ENCODE data around the gene CTBP2. TPM values are rescaled to one million over a fixed set of nuclear protein-coding genes. Genes with fewer than 3 reads are reported as not detected.

The CTBP2 gene
- total RNA-seq, 2 experiments from 2014 or later, result 0.17 TPM; not detected in 1

DNA sequence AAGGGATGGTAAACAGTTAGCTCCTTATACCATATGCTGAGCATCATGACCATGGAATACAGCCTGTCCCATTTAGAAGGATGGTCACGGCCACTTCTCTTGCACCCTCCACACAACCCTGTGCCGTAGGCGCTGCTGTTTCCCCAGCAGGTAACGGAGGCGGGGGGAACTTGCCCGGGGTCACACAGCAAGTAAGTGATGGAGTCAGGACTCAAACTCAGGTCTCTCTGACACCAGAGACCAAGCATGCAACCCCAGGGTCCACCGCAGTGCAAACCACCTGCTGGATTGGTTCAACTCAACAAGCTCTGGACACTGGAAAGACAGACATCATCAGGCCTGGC is 146.9 kb downstream of the CTBP2 start:
- no peaks in the 10 kb centered on the region for H3K36me3 Mint-ChIP-seq (ENCODE audit: low read depth)
- H3K4me1 Mint-ChIP-seq (ENCODE audit: low read depth), result no peaks in the 10 kb centered on the region
- no peaks in the 10 kb centered on the region for H3K9me3 Mint-ChIP-seq
- intact Hi-C loops (cut with DNase I, micrococcal nuclease), result no loop called here
- H3K4me3 Mint-ChIP-seq, result no peak overlapping the region
- TF ChIP-seq CTCF (IDR thresholded peaks at IDR 0.05), result no peak
- Histone ChIP-seq H3K36me3 (ENCODE audit: insufficient read depth, low read length) (no peaks in the 10 kb centered on the region), H3K27me3 (ENCODE audit: control insufficient read depth in 1 of 2, insufficient read depth in 2 of 2, low read length in 2 of 2) (peaks cover 0 to 2% of the 10 kb centered on the region in 2 experiments), H3K9me3 (ENCODE audit: control insufficient read depth in 1 of 2, insufficient read depth in 1 of 2, low read length in 2 of 2) (peaks cover 0 to 7% of the 10 kb centered on the region in 2 experiments), H3K27ac (ENCODE audit: low read depth in 1 of 2, low read length in 2 of 2) (no peak overlapping the region), H3K4me3 (ENCODE audit: low read length) (no peak overlapping the region), H3K4me1 (ENCODE audit: insufficient read depth, low read length) (no peaks in the 10 kb centered on the region)
- CTCF ChIA-PET, result no interaction called here
- POLR2A ChIA-PET, result no interaction called here
- no peak overlapping the region for H3K27ac Mint-ChIP-seq
- DNase-seq (no peak), ATAC-seq (ENCODE audit: poor library complexity) (no peak)
- peaks cover 4% of the 10 kb centered on the region for H3K27me3 Mint-ChIP-seq

- H3K36me3 ChIP-seq (ENCODE audit: insufficient read depth, low read length), result no peaks in the 10 kb centered on the region
- CTCF ChIA-PET, result no interaction called here
- H3K27ac Mint-ChIP-seq, result no peak overlapping the region
- peaks cover 4% of the 10 kb centered on the region for H3K27me3 Mint-ChIP-seq
- H3K9me3 Mint-ChIP-seq, result no peaks in the 10 kb centered on the region
- H3K27me3 ChIP-seq (ENCODE audit: control insufficient read depth in 1 of 2, insufficient read depth in 2 of 2, low read length in 2 of 2), result peaks cover 0 to 2% of the 10 kb centered on the region in 2 experiments
- intact Hi-C loops (cut with DNase I, micrococcal nuclease), result no loop called here
- no peak overlapping the region for H3K27ac ChIP-seq (ENCODE audit: low read depth in 1 of 2, low read length in 2 of 2)
- no peak for TF ChIP-seq CTCF (IDR thresholded peaks at IDR 0.05)
- H3K36me3 Mint-ChIP-seq (ENCODE audit: low read depth), result no peaks in the 10 kb centered on the region
- H3K4me3 ChIP-seq (ENCODE audit: low read length), result no peak overlapping the region
- H3K4me1 Mint-ChIP-seq (ENCODE audit: low read depth), result no peaks in the 10 kb centered on the region
- H3K4me3 Mint-ChIP-seq, result no peak overlapping the region
- DNase-seq (no peak), ATAC-seq (ENCODE audit: poor library complexity) (no peak)
- POLR2A ChIA-PET, result no interaction called here
- H3K4me1 ChIP-seq (ENCODE audit: insufficient read depth, low read length), result no peaks in the 10 kb centered on the region
- peaks cover 0 to 7% of the 10 kb centered on the region in 2 experiments for H3K9me3 ChIP-seq (ENCODE audit: control insufficient read depth in 1 of 2, insufficient read depth in 1 of 2, low read length in 2 of 2)
These were observed 147.4 kb downstream of the CTBP2 start for GRCh38 chr10:125012851-125013528.

DNA sequence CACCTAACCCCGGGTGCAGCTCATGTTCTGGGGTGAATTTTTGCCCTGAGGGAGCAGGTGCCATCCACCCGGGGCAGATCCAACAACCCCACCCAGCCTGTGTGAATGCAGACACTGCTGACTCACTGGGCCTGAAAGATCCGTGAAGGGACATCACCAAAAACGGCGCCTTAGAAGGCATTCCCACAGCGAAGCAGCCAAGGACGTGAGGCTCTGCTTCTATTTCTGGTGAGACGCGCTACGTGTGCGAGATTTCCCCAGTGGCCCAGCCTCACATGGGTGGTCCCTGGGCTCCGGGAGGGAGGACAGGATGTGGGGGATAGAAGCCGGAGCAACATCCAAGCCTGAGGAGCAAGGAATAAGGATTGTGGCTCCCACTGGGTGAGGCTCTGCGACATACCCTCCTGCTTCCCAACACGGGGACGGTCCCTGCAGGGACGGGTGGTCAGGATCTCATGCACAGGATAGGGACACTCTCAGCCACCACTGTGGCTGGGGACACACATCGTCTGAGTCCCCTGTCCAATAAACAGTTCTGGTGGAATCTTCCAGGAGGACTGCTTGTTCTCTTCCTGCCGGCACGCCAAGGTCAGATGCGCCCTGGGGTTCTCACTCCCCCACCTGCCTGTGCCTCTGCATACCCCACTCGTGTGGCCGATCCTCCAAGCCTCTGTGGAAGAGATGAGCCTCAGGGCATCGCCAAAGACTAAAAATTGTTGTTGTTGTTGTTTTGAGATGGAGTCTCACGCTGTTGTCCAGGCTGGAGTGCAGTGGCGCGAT is 148.2 kb downstream of the CTBP2 start:
- H3K27ac Mint-ChIP-seq, result no peak overlapping the region
- ChIA-PET CTCF (no interaction called here), POLR2A (no interaction called here)
- intact Hi-C loops (cut with DNase I, micrococcal nuclease), result no loop called here
- Histone ChIP-seq H3K27ac (ENCODE audit: low read depth in 1 of 2, low read length in 2 of 2) (no peak overlapping the region), H3K9me3 (ENCODE audit: control insufficient read depth in 1 of 2, insufficient read depth in 1 of 2, low read length in 2 of 2) (peaks cover 0 to 7% of the 10 kb centered on the region in 2 experiments), H3K4me1 (ENCODE audit: insufficient read depth, low read length) (no peaks in the 10 kb centered on the region), H3K27me3 (ENCODE audit: control insufficient read depth in 1 of 2, insufficient read depth in 2 of 2, low read length in 2 of 2) (peaks cover 0 to 2% of the 10 kb centered on the region in 2 experiments), H3K4me3 (ENCODE audit: low read length) (no peak overlapping the region), H3K36me3 (ENCODE audit: insufficient read depth, low read length) (no peaks in the 10 kb centered on the region)
- no peaks in the 10 kb centered on the region for H3K36me3 Mint-ChIP-seq (ENCODE audit: low read depth)
- no peak for DNase-seq
- ATAC-seq (ENCODE audit: poor library complexity), result no peak
- peaks cover 4% of the 10 kb centered on the region for H3K27me3 Mint-ChIP-seq
- H3K9me3 Mint-ChIP-seq, result no peaks in the 10 kb centered on the region
- no peak overlapping the region for H3K4me3 Mint-ChIP-seq
- no peak for TF ChIP-seq CTCF (IDR thresholded peaks at IDR 0.05)
- no peaks in the 10 kb centered on the region for H3K4me1 Mint-ChIP-seq (ENCODE audit: low read depth)

All from CD4-positive, alpha-beta T cell (primary cell).